Measurements from ENCODE around the gene DPEP1.

DNA sequence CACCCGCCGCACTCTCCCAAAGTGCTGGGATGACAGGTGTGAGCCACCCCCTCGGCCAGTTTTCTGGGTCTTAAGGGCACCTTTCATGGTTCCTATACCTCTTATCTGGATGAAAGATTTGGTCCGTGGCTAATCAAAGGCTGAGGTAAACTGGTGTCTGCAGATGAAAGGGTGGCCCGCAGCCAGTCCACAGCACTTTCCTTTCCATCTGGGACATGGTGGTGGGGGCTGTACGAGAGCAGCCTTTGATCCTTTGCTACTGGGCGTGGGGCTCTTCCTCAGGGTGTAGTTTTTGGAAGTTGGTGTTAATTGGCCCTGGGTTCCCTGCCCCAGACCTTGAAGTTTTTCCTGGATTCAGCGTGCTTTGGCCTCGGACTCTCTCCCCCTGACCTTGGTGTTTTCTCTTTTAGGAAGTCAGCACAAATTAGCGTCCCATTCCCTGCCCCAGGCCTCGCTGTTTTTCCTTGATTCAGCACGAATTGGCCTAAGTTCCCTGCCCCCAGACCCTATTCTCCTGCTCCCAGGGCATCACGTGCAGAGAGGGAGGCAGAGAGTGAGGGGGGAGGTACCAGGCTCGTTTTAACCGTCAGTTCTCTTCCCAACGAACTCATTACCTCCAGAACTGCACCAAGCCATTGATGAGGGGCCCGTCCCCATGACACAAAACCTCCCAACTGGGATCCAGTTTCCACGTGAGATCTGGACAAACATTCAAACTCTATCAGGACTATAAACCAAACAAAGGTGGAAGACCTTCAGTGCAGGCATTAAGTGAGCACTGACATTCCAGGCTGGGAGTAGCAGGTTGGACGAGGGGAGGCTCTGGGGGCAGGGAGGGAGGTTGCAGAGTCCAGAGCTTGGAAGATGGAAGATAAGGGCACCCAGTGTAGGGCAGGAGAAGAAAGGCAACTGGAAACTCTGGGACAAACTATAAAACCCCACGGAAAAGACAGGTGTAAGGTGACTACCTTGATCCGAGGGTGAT is 11.6 kb downstream of the DPEP1 start:
- no peak for TF ChIP-seq POLR2A (IDR thresholded peaks at IDR 0.05; ENCODE audit: borderline replicate concordance, extremely low read depth, insufficient read depth, insufficient read length)
- TF ChIP-seq, protein P1, sequence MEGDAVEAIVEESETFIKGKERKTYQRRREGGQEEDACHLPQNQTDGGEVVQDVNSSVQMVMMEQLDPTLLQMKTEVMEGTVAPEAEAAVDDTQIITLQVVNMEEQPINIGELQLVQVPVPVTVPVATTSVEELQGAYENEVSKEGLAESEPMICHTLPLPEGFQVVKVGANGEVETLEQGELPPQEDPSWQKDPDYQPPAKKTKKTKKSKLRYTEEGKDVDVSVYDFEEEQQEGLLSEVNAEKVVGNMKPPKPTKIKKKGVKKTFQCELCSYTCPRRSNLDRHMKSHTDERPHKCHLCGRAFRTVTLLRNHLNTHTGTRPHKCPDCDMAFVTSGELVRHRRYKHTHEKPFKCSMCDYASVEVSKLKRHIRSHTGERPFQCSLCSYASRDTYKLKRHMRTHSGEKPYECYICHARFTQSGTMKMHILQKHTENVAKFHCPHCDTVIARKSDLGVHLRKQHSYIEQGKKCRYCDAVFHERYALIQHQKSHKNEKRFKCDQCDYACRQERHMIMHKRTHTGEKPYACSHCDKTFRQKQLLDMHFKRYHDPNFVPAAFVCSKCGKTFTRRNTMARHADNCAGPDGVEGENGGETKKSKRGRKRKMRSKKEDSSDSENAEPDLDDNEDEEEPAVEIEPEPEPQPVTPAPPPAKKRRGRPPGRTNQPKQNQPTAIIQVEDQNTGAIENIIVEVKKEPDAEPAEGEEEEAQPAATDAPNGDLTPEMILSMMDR (IDR thresholded peaks at IDR 0.05 in 2 of 3, conservative IDR thresholded peaks at IDR 0.05 in 1 of 3; ENCODE audit: borderline replicate concordance in 1 of 3, insufficient read depth in 1 of 3, low read depth in 2 of 3, low read length in 2 of 3): no peak
- TF ChIP-seq, protein P2, sequence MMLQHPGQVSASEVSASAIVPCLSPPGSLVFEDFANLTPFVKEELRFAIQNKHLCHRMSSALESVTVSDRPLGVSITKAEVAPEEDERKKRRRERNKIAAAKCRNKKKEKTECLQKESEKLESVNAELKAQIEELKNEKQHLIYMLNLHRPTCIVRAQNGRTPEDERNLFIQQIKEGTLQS (IDR thresholded peaks at IDR 0.05): no peak
- TF ChIP-seq CEBPB (IDR thresholded peaks at IDR 0.05; ENCODE audit: low read depth): no peak
- no peak for TF ChIP-seq JUND (IDR thresholded peaks at IDR 0.05)
- no peak for TF ChIP-seq EZH2 (IDR thresholded peaks at IDR 0.05)
- no peak for TF ChIP-seq EZH2phosphoT487 (IDR thresholded peaks at IDR 0.05; ENCODE audit: borderline replicate concordance)
- TF ChIP-seq, protein P3, sequence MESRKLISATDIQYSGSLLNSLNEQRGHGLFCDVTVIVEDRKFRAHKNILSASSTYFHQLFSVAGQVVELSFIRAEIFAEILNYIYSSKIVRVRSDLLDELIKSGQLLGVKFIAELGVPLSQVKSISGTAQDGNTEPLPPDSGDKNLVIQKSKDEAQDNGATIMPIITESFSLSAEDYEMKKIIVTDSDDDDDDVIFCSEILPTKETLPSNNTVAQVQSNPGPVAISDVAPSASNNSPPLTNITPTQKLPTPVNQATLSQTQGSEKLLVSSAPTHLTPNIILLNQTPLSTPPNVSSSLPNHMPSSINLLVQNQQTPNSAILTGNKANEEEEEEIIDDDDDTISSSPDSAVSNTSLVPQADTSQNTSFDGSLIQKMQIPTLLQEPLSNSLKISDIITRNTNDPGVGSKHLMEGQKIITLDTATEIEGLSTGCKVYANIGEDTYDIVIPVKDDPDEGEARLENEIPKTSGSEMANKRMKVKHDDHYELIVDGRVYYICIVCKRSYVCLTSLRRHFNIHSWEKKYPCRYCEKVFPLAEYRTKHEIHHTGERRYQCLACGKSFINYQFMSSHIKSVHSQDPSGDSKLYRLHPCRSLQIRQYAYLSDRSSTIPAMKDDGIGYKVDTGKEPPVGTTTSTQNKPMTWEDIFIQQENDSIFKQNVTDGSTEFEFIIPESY (IDR thresholded peaks at IDR 0.05; ENCODE audit: extremely low read depth, insufficient replicate concordance, low read length): no peak
- TF ChIP-seq, protein P4, sequence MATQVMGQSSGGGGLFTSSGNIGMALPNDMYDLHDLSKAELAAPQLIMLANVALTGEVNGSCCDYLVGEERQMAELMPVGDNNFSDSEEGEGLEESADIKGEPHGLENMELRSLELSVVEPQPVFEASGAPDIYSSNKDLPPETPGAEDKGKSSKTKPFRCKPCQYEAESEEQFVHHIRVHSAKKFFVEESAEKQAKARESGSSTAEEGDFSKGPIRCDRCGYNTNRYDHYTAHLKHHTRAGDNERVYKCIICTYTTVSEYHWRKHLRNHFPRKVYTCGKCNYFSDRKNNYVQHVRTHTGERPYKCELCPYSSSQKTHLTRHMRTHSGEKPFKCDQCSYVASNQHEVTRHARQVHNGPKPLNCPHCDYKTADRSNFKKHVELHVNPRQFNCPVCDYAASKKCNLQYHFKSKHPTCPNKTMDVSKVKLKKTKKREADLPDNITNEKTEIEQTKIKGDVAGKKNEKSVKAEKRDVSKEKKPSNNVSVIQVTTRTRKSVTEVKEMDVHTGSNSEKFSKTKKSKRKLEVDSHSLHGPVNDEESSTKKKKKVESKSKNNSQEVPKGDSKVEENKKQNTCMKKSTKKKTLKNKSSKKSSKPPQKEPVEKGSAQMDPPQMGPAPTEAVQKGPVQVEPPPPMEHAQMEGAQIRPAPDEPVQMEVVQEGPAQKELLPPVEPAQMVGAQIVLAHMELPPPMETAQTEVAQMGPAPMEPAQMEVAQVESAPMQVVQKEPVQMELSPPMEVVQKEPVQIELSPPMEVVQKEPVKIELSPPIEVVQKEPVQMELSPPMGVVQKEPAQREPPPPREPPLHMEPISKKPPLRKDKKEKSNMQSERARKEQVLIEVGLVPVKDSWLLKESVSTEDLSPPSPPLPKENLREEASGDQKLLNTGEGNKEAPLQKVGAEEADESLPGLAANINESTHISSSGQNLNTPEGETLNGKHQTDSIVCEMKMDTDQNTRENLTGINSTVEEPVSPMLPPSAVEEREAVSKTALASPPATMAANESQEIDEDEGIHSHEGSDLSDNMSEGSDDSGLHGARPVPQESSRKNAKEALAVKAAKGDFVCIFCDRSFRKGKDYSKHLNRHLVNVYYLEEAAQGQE (IDR thresholded peaks at IDR 0.05; ENCODE audit: low read depth): no peak
- no peak for TF ChIP-seq EGR1 (IDR thresholded peaks at IDR 0.05; ENCODE audit: low read depth)
- TF ChIP-seq POLR2AphosphoS5 (IDR thresholded peaks at IDR 0.05; ENCODE audit: low read depth, low read length): no peak
- no peak for TF ChIP-seq SIN3A (IDR thresholded peaks at IDR 0.05; ENCODE audit: low read depth)
